Measurements from ENCODE around the gene VSIG10L2.

DNA sequence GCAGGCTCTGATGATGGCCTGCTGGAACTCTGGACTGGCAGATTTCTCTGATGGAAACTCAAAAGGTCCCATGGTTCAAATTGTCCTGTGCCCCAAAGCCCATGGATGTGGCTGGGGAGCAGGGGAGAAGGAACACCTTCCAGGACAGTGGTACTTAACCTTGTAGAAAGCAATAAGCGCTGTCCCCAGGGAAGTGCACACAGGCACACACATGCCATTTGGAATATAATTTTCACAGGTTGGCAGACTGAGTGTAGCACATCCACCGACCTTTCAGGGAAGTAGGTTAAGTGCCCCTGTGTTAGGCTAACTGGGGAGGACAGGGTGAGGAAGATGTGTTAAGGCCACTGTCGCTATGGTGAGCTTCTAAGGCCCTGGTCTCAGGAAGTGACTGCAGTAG, 23.7 kb upstream of the VSIG10L2 start:
- TF ChIP-seq POLR2A (IDR thresholded peaks at IDR 0.05): no peak
- no peak for TF ChIP-seq POLR2AphosphoS5 (IDR thresholded peaks at IDR 0.05; ENCODE audit: insufficient read depth in 1 of 2, low read depth in 1 of 2)

Data from vagina (tissue), 2 donors.